Stimulated activated naive CD8-positive, alpha-beta T cell treated with anti-CD3 and anti-CD28 coated beads, Interleukin-15, Interleukin-2, amounts not matched to agents 100 ng/mL and 50 ng/mL, for 24 hours (primary cell): ENCODE results near the gene SLC35G3.
"Not testable (repeated sequence)": the region's sequence is repeated elsewhere in the genome, so short reads cannot be mapped to it uniquely, and the experiment has no call there.

ENCODE experiments used
- H3K27ac Mint-ChIP-seq: one replicate; pipeline ENCODE4 v1.8.0; 2021; ENCODE audit warnings: mild to moderate bottlenecking, mixed read lengths
- H3K27me3 Mint-ChIP-seq: one replicate; pipeline ENCODE4 v1.8.0; 2021; ENCODE audit warnings: mixed read lengths
- H3K36me3 Mint-ChIP-seq: one replicate; pipeline ENCODE4 v1.8.0; 2021; ENCODE audit warnings: low read depth, mixed read lengths
- H3K4me1 Mint-ChIP-seq: one replicate; pipeline ENCODE4 v1.8.0; 2021; ENCODE audit warnings: low read depth, mixed read lengths
- H3K4me3 Mint-ChIP-seq: one replicate; pipeline ENCODE4 v1.8.0; 2021; ENCODE audit warnings: mild to moderate bottlenecking, mixed read lengths
- H3K9me3 Mint-ChIP-seq: one replicate; pipeline ENCODE4 v1.8.0; 2021; ENCODE audit warnings: mixed read lengths

The SLC35G3 gene

DNA sequence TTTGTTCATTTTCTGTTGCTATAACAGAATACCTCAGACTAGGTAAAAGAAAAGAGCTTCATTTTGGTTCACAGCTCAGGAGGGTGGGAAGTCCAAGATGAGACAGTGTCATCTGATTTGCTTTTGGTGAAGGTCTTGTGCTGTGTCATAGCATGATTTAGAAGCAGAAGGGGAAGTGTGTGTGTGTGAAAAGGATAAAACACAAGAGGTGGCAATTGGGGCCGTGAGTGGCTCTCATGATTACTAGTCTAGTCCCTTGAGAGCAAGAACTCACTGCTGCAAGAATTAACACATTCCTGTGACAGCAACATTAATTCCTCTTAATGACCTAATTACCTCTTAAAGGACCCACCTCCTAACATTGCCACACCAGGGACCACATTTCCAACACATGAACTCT, 8.3 kb downstream of the SLC35G3 start:
- H3K27ac Mint-ChIP-seq = no peak overlapping the region
- no peaks in the 10 kb centered on the region for H3K27me3 Mint-ChIP-seq
- H3K4me3 Mint-ChIP-seq = no peak overlapping the region
- peaks cover 69% of the 10 kb centered on the region for H3K4me1 Mint-ChIP-seq
- H3K36me3 Mint-ChIP-seq = no peaks in the 10 kb centered on the region
- H3K9me3 Mint-ChIP-seq = no peaks in the 10 kb centered on the region

DNA sequence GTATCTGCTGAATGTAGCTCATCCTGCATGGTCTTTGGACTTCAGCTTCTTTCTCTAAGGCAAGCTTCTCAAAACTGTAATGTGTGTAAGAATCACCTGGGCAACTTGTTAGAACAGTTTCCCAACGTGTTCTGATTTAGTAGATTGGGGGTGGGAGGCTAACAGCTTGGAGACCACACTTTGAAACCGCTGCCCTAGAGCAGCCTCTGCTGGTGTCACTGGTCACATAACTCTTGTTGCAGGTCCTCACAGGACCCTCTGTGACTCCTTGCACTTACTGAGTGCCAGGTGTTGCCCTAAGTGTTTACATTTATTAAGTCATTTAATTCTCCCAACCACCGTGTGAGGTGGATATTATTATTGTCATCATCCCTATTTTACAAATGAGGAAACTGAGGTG, 9.9 kb downstream of the SLC35G3 start:
- no peaks in the 10 kb centered on the region for H3K36me3 Mint-ChIP-seq
- no peaks in the 10 kb centered on the region for H3K27me3 Mint-ChIP-seq
- peaks cover 61% of the 10 kb centered on the region for H3K4me1 Mint-ChIP-seq
- H3K27ac Mint-ChIP-seq = no peak overlapping the region
- H3K4me3 Mint-ChIP-seq = no peak overlapping the region
- H3K9me3 Mint-ChIP-seq = no peaks in the 10 kb centered on the region

DNA sequence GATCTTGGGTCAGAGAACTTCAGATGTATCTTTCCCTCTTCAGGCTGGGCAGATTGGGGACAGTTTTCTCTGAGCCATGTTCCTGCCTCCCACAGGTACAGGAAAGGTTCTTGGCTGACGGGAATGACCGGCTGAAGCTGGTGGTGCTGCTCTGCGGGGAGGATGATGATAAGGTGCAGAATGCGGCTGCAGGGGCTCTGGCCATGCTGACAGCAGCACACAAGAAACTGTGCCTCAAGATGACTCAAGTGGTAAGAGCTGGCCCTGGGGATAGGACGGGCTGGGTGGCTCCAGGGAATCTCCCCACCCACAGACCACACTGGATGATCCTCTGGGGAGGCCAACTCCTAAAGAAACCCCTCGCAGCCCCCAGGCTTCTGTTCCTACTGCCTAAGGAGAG, 10.9 kb downstream of the SLC35G3 start:
- no peak overlapping the region for H3K4me3 Mint-ChIP-seq
- peaks cover 57% of the 10 kb centered on the region for H3K4me1 Mint-ChIP-seq
- H3K36me3 Mint-ChIP-seq = no peaks in the 10 kb centered on the region
- peak overlapping the region; percentile 20 for H3K27ac Mint-ChIP-seq
- H3K9me3 Mint-ChIP-seq = no peaks in the 10 kb centered on the region
- no peaks in the 10 kb centered on the region for H3K27me3 Mint-ChIP-seq

DNA sequence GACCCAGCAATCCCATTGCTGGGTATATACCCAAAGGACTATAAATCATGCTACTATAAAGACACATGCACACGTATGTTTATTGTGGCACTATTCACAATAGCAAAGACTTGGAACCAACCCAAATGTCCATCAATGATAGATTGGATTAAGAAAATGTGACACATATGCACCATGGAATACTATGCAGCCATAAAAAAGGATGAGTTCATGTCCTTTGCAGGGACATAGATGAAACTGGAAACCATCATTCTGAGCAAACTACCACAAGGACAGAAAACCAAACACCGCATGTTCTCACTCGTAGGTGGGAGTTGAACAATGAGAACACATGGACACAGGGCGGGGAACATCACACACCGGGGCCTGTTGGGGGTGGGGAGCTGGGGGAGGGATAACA, 14.8 kb downstream of the SLC35G3 start:
- H3K4me3 Mint-ChIP-seq, H3K36me3 Mint-ChIP-seq, H3K9me3 Mint-ChIP-seq, H3K27ac Mint-ChIP-seq, H3K27me3 Mint-ChIP-seq: not testable (repeated sequence)
- H3K4me1 Mint-ChIP-seq = peaks cover 58% of the 10 kb centered on the region

DNA sequence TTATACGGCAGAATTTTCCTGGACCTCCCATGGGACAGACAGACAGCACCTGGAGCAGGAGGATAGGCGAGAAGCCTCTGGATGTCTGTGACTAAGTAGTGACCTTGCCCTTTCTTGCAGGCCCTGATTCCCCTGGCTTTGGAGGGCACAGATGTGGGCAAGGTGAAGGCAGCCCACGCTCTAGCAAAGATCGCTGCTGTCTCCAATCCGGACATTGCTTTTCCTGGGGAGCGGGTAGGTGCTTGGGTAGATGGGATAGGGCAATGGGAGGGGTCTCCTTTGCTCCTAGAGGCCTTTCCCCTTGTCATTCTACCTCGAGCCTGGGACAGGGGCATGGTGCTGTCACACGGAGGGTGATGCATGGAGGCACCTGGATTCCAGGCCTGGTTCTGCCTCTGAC, 17.3 kb downstream of the SLC35G3 start:
- Mint-ChIP-seq H3K36me3 (no peaks in the 10 kb centered on the region), H3K27ac (no peak overlapping the region), H3K27me3 (no peaks in the 10 kb centered on the region), H3K4me1 (peaks cover 48% of the 10 kb centered on the region), H3K4me3 (no peak overlapping the region), H3K9me3 (no peaks in the 10 kb centered on the region)

GRCh38 chr17:35175638-35176415, 18.4 kb downstream of the SLC35G3 start:
- no peaks in the 10 kb centered on the region for H3K9me3 Mint-ChIP-seq
- no peak overlapping the region for H3K27ac Mint-ChIP-seq
- H3K27me3 Mint-ChIP-seq = no peaks in the 10 kb centered on the region
- no peak overlapping the region for H3K4me3 Mint-ChIP-seq
- H3K4me1 Mint-ChIP-seq = peaks cover 53% of the 10 kb centered on the region
- H3K36me3 Mint-ChIP-seq = no peaks in the 10 kb centered on the region

- H3K9me3 Mint-ChIP-seq = no peaks in the 10 kb centered on the region
- no peak overlapping the region for H3K4me3 Mint-ChIP-seq
- peak overlapping the region; percentile 4 for H3K27ac Mint-ChIP-seq
- H3K36me3 Mint-ChIP-seq = no peaks in the 10 kb centered on the region
- no peaks in the 10 kb centered on the region for H3K27me3 Mint-ChIP-seq
- peaks cover 53% of the 10 kb centered on the region for H3K4me1 Mint-ChIP-seq
These were observed 19.3 kb downstream of the SLC35G3 start for GRCh38 chr17:35174835-35175334.

DNA sequence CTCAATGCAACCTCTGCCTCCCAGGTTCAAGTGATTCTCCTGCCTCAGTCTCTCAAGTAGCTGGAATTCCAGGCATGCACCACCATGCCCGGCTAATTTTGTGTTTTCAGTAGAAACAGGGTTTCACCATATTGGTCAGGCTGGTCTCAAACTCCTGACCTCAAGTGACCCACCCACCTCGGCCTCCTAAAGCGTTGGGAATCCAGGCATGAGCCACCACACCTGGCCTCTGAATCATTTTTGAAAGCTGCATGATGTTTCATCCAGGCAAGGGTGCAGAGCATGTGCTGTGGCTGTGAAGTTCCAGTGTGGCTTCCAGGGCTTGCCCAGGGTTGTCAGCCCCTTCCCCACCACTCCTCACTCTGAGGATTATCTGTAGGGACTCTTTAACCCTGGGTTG, 21.9 kb downstream of the SLC35G3 start:
- peaks cover 41% of the 10 kb centered on the region for H3K4me1 Mint-ChIP-seq
- H3K27ac Mint-ChIP-seq = peak overlapping the region; percentile 38
- H3K9me3 Mint-ChIP-seq, H3K36me3 Mint-ChIP-seq, H3K27me3 Mint-ChIP-seq, H3K4me3 Mint-ChIP-seq: not testable (repeated sequence)

DNA sequence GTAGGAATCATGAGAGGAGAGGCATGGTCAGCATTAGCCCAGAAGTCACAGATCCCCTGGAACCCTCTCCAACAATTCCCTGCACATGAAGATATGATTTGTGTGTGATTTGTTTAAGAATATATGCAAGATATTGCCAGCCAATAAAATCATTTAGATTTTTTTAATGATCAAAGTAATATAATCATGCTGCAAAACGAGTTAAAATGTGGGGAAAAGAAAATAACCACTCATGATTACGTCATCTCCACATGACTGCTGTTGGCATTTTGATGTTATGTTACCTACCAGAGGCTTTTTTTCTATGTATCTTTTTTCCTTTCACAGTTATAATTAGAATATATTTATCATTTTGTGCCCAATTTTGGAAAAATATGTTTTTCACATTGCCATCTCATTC, 22.4 kb downstream of the SLC35G3 start:
- H3K27ac Mint-ChIP-seq = peak overlapping the region; percentile 46
- H3K9me3 Mint-ChIP-seq = no peaks in the 10 kb centered on the region
- peak overlapping the region; percentile 9 for H3K4me3 Mint-ChIP-seq
- H3K36me3 Mint-ChIP-seq = no peaks in the 10 kb centered on the region
- no peaks in the 10 kb centered on the region for H3K27me3 Mint-ChIP-seq
- peaks cover 36% of the 10 kb centered on the region for H3K4me1 Mint-ChIP-seq

DNA sequence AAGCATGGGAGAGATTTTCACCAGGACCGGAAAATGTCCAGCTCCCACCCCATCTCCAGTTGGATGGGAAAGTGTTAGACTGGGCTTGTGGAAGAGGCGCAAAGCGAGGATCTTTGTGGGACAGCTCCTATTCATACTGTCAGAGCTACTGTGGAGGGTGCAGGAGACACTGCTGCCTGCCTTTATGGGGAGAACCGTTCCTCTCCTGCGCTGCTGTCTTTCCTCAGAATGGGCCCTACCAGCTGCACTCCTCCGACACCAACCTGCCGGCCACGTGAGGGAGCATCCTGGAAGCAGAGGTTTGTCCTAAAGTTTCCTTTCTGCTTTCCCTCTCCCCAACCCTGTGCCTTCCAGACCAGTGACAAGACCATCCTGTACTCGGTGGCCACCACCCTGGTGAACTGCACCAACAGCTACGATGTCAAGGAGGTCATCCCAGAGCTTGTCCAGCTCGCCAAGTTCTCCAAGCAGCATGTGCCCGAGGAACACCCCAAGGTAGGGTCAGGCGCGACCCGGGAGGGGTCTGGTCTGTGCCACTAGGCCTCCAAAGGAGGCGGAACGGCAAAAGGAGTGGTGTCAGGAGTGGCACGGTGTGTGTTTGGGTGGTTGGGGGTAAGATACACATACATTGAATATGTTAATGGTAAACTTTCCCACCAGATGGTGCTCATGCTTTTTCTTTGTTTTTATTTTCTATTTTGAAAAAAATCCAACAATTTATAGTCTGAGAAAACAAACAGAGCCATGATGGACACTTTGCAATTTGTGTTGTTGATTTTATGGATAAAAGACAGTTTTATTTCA, 23.0 kb downstream of the SLC35G3 start:
- Mint-ChIP-seq H3K4me1 (peaks cover 30% of the 10 kb centered on the region), H3K9me3 (no peaks in the 10 kb centered on the region), H3K27ac (peak overlapping the region; percentile 46), H3K4me3 (peak overlapping the region; percentile 9), H3K27me3 (no peaks in the 10 kb centered on the region), H3K36me3 (no peaks in the 10 kb centered on the region)

- Mint-ChIP-seq H3K9me3 (no peaks in the 10 kb centered on the region), H3K36me3 (no peaks in the 10 kb centered on the region), H3K4me1 (peaks cover 25% of the 10 kb centered on the region), H3K4me3 (no peak overlapping the region), H3K27me3 (no peaks in the 10 kb centered on the region), H3K27ac (no peak overlapping the region)
These were observed 24.3 kb downstream of the SLC35G3 start for GRCh38 chr17:35169835-35170363.

- peaks cover 22% of the 10 kb centered on the region for H3K4me1 Mint-ChIP-seq
- no peaks in the 10 kb centered on the region for H3K9me3 Mint-ChIP-seq
- no peak overlapping the region for H3K4me3 Mint-ChIP-seq
- no peak overlapping the region for H3K27ac Mint-ChIP-seq
- H3K27me3 Mint-ChIP-seq = no peaks in the 10 kb centered on the region
- H3K36me3 Mint-ChIP-seq = no peaks in the 10 kb centered on the region
These were observed 26.5 kb downstream of the SLC35G3 start for GRCh38 chr17:35167666-35168065.

DNA sequence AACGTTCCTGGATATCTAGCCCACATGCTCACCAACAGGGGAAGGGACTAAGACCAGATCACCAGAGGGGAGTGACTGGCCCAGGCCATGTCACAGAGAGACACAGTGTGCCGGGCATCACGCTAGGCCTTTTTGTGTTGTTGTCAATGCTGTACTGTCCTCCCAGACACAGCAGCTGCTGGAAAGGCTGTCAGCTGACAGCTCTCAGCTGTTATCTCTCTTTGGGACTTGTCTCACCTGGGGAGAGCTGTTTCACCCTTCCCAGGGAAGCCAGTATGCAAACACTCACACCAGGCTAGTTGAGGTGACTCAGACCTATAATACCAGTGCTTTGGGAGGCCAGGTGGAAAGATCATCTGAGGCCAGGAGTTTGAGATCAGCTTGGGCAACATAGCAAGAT, 27.1 kb downstream of the SLC35G3 start:
- no peaks in the 10 kb centered on the region for H3K36me3 Mint-ChIP-seq

GRCh38 chr17:35166526-35166925, 27.7 kb downstream of the SLC35G3 start:
- no peaks in the 10 kb centered on the region for H3K36me3 Mint-ChIP-seq
- no peak overlapping the region for H3K27ac Mint-ChIP-seq
- H3K4me3 Mint-ChIP-seq = no peak overlapping the region
- H3K9me3 Mint-ChIP-seq = no peaks in the 10 kb centered on the region
- H3K27me3 Mint-ChIP-seq = no peaks in the 10 kb centered on the region
- H3K4me1 Mint-ChIP-seq = peaks cover 18% of the 10 kb centered on the region

More for the DNA sequence above, 27.1 kb downstream of the SLC35G3 start:
- H3K4me1 Mint-ChIP-seq = peaks cover 20% of the 10 kb centered on the region
- no peak overlapping the region for H3K4me3 Mint-ChIP-seq
- no peaks in the 10 kb centered on the region for H3K9me3 Mint-ChIP-seq
- H3K27me3 Mint-ChIP-seq = no peaks in the 10 kb centered on the region
- no peak overlapping the region for H3K27ac Mint-ChIP-seq

- Mint-ChIP-seq H3K27ac (no peak overlapping the region), H3K4me3 (no peak overlapping the region), H3K36me3 (no peaks in the 10 kb centered on the region), H3K9me3 (no peaks in the 10 kb centered on the region), H3K27me3 (no peaks in the 10 kb centered on the region), H3K4me1 (peaks cover 35% of the 10 kb centered on the region)
These were observed 29.5 kb downstream of the SLC35G3 start for GRCh38 chr17:35164716-35165115.
